VCaP (cell line): ENCODE measurements around the gene CETP.
"Not testable (repeated sequence)": the region's sequence is repeated elsewhere in the genome, so short reads cannot be mapped to it uniquely, and the experiment has no call there.

Experiments used
- H3K27ac ChIP-seq: fragments of 450-650 bp; 2 replicates; pipeline ENCODE4 v1.5.1; 2017
- CTCF ChIP-seq: fragments of 450-650 bp; conservative IDR thresholded peaks from 2 replicates; pipeline ENCODE4 v1.5.1; 2017; ENCODE audit warnings: mild to moderate bottlenecking, moderate library complexity

CETP gene

GRCh38 chr16:56982695-56983094 is 20.9 kb downstream of the CETP start:
- TF ChIP-seq CTCF: no peak
- H3K27ac ChIP-seq: no peak overlapping the region

- no peak for TF ChIP-seq CTCF
- no peak overlapping the region for H3K27ac ChIP-seq
Observed at GRCh38 chr16:56983211-56983751, 21.5 kb downstream of the CETP start.

GRCh38 chr16:56984639-56985038 is 22.9 kb downstream of the CETP start:
- no peak for TF ChIP-seq CTCF
- H3K27ac ChIP-seq: no peak overlapping the region

- TF ChIP-seq CTCF: no peak
- no peak overlapping the region for H3K27ac ChIP-seq
Observed at GRCh38 chr16:56985288-56985961, 23.7 kb downstream of the CETP start.

GRCh38 chr16:56985962-56986360 is 24.2 kb downstream of the CETP start:
- no peak overlapping the region for H3K27ac ChIP-seq
- no peak for TF ChIP-seq CTCF

GRCh38 chr16:56986361-56986760 is 24.6 kb downstream of the CETP start:
- TF ChIP-seq CTCF: no peak
- H3K27ac ChIP-seq: no peak overlapping the region

GRCh38 chr16:56986908-56987307 is 25.2 kb downstream of the CETP start:
- H3K27ac ChIP-seq: not testable (repeated sequence)

GRCh38 chr16:56987692-56988091 is 25.9 kb downstream of the CETP start:
- no peak overlapping the region for H3K27ac ChIP-seq
- TF ChIP-seq CTCF: no peak
